ENCODE results near the gene PNPLA7.

Gene PNPLA7

GRCh38 chr9:137449931-137450538, 100.2 kb downstream of the PNPLA7 start:
- no peak for DNase-seq (ENCODE audit: low read depth)
- no peak overlapping the region for H3K4me3 ChIP-seq (ENCODE audit: low read depth, low read length)
- no peak for TF ChIP-seq CTCF (IDR thresholded peaks at IDR 0.05; ENCODE audit: control insufficient read depth, extremely low read depth, insufficient read depth)

- no peak for TF ChIP-seq CTCF (IDR thresholded peaks at IDR 0.05; ENCODE audit: control insufficient read depth, extremely low read depth, insufficient read depth)
- H3K4me3 ChIP-seq (ENCODE audit: low read depth, low read length) = no peak overlapping the region
- no peak for DNase-seq (ENCODE audit: low read depth)
Observed at GRCh38 chr9:137449081-137449844, 100.9 kb downstream of the PNPLA7 start.

GRCh38 chr9:137448602-137448962, 101.6 kb downstream of the PNPLA7 start:
- no peak for TF ChIP-seq CTCF (IDR thresholded peaks at IDR 0.05; ENCODE audit: control insufficient read depth, extremely low read depth, insufficient read depth)
- DNase-seq (ENCODE audit: low read depth) = no peak
- no peak overlapping the region for H3K4me3 ChIP-seq (ENCODE audit: low read depth, low read length)

GRCh38 chr9:137447722-137448601, 102.2 kb downstream of the PNPLA7 start:
- no peak overlapping the region for H3K4me3 ChIP-seq (ENCODE audit: low read depth, low read length)
- DNase-seq (ENCODE audit: low read depth) = no peak
- no peak for TF ChIP-seq CTCF (IDR thresholded peaks at IDR 0.05; ENCODE audit: control insufficient read depth, extremely low read depth, insufficient read depth)

- H3K4me3 ChIP-seq (ENCODE audit: low read depth, low read length) = no peak overlapping the region
- DNase-seq (ENCODE audit: low read depth) = no peak
- TF ChIP-seq CTCF (IDR thresholded peaks at IDR 0.05; ENCODE audit: control insufficient read depth, extremely low read depth, insufficient read depth) = no peak
Observed at GRCh38 chr9:137446851-137447471, 103.2 kb downstream of the PNPLA7 start.

GRCh38 chr9:137445930-137446431, 104.2 kb downstream of the PNPLA7 start:
- TF ChIP-seq CTCF (IDR thresholded peaks at IDR 0.05; ENCODE audit: control insufficient read depth, extremely low read depth, insufficient read depth) = no peak
- H3K4me3 ChIP-seq (ENCODE audit: low read depth, low read length) = no peak overlapping the region
- no peak for DNase-seq (ENCODE audit: low read depth)

Data from LNCaP clone FGC (cell line).